Fibroblast of skin of right quadriceps (primary cell): ENCODE measurements around the gene ANKRD36.
"Not testable (repeated sequence)": the region's sequence is repeated elsewhere in the genome, so short reads cannot be mapped to it uniquely, and the experiment has no call there.

Experiments
- DNase-seq: peaks from one replicate; pipeline ENCODE4 v3.0.0-alpha.2; 2013

ANKRD36 gene

DNA sequence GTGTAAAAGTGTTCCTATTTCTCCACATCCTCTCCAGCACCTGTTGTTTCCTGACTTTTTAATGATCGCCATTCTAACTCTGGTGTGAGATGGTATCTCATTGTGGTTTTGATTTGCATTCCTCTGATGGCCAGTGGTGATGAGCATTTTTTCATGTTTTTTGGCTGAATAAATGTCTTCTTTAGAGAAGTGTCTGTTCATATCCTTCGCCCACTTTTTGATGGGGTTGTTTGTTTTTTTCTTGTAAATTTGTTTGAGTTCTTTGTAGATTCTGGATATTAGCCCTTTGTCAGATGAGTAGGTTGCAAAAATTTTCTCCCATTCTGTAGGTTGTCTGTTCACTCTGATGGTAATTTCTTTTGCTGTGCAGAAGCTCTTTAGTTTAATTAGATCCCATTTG lies 16.1 kb downstream of the ANKRD36 start:
- not testable (repeated sequence) for DNase-seq

DNA sequence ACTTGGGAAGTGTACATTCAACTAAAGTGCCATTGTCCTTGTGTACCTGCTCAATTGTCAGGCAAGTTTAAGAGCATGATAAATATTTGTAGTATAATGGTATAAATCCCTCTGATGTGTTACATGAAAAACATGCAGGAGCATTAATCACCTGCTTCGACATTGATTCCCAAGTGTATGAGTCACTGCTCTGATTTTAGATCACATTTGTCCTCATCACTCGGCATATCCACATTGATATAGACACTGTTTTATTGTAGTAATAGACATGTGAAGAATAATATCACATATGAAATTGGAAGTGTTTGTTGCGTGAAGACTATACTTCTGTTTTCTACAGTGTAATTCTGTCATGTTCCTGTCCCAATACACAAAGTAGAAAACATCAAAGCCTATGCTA lies 31.1 kb downstream of the ANKRD36 start:
- DNase-seq, result not testable (repeated sequence)

GRCh38 chr2:97166548-97166947 lies 53.6 kb downstream of the ANKRD36 start:
- DNase-seq, result not testable (repeated sequence)

DNA sequence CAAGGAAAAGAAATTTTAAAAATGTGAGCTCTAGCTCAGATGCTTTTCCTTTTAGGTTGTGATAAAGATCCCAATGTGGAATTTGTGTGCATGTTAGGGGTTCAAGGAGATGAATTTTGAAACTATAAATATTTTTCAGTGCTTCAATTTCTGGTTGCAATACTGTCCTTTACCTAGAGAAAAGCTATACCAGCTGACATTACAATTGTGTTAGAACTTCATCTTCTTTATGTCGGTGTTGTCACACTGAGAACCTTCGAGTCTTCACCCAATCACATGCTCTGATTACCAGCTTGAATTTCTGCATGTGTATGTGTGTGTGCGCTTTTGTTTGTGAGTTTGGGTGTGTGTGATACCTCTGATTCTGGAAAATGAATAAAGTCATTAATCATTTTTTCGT lies 55.0 kb downstream of the ANKRD36 start:
- not testable (repeated sequence) for DNase-seq

DNA sequence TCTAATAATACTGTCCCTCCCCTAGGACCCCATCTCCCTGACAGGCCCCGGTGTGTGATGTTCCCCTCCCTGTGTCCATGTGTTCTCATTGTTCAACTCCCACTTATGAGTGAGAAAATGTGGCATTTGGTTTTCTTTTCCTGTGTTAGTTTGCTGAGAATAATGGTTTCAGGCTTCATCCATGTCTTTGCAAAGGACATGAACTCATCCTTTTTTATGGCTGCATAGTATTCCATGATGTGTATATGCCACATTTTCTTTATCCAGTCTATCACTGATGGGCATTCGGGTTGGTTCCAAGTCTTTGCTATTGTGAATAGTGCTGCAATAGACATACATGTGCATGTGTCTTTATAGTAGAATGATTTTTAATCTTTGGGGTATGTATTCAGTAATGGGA lies 55.6 kb downstream of the ANKRD36 start:
- not testable (repeated sequence) for DNase-seq

GRCh38 chr2:97180391-97180790 lies 67.4 kb downstream of the ANKRD36 start:
- peak; percentile 50 for DNase-seq

DNA sequence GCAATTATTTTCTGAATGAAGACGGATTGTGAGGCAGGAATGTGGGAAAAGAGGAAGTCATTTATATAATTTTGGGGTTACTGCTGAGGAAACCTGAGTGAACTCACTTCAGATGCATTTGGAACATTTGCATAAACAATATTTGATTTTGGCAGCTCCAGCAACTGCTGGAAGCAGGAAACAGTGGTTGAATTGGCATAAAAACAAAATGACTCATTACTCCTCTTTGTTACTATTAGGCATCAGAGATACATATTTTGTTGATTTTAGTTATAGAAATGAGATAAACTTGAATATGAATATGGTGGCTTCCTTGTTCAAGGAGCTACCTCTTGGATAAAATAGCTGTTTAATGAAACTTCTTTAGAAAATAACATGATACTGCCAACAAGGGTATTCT lies 82.4 kb downstream of the ANKRD36 start:
- peak; percentile 69 for DNase-seq

- DNase-seq, result not testable (repeated sequence)
These were observed 84.3 kb downstream of the ANKRD36 start for GRCh38 chr2:97197251-97197650.

DNA sequence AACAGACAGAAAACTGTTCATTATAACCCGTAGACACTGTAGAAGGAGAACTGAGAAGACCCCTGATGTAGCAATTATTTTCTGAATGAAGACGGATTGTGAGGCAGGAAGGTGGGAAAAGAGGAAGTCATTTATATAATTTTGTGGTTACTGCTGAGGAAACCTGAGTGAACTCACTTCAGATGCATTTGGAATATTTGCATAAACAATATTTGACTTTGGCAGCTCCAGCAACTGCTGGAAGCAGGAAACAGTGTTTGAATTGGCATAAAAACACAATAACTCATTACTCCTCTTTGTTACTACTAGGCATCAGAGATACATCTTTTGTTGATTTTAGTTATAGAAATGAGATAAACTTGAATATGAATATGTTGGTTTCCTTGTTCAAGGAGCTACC lies 87.9 kb downstream of the ANKRD36 start:
- peak; percentile 25 for DNase-seq

DNA sequence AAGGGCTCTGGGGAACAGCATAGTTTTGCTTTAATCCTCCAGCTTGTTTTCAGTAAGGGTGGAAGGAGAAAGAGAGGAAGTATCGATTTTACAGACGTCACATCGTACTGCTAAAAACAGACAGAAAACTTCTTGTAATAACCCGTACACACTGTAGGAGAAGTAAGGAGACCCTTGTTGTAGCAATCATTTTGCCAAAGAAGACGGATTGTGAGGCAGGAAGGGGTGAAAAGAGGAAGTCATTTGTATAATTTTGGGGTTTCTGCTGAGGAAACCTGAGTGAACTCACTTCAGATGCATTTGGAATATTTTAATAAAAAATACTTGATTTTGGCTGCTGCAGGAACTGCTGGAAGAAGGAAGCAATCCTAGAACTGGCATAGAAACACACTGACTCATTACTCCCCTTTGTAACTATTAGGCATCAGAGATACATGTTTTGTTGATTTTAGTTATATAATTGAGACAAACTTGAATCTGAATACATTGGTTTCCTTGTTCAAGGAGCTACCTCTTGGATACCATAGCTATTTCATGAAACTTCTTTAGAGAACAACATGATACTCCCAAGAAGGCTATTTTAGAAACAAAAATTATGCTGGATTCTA lies 89.8 kb downstream of the ANKRD36 start:
- not testable (repeated sequence) for DNase-seq

DNA sequence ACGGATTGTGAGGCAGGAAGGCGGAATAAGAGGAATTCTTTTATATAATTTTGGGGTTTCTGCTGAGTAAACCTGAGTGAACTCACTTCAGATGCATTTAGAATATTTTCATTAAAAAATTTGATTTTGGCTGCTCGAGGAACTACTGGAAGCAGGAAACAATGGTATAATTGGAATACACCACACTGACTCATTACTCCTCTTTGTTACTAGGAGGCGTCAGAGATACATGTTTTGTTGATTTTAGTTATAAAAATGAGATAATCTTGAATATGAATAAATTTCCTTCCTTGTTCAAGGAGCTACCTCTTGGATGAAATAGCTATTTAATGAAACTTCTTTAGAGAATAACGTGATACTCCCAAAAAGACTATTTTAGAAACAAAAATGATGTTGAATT lies 97.4 kb downstream of the ANKRD36 start:
- DNase-seq, result no peak

- not testable (repeated sequence) for DNase-seq
These were observed 102.1 kb downstream of the ANKRD36 start for GRCh38 chr2:97215025-97215424.

GRCh38 chr2:97230848-97231585 lies 118.1 kb downstream of the ANKRD36 start:
- DNase-seq, result not testable (repeated sequence)

GRCh38 chr2:97232981-97233380 lies 120.0 kb downstream of the ANKRD36 start:
- not testable (repeated sequence) for DNase-seq

GRCh38 chr2:97233660-97234295 lies 120.8 kb downstream of the ANKRD36 start:
- DNase-seq, result not testable (repeated sequence)

GRCh38 chr2:97261192-97261591 lies 148.2 kb downstream of the ANKRD36 start:
- not testable (repeated sequence) for DNase-seq

DNA sequence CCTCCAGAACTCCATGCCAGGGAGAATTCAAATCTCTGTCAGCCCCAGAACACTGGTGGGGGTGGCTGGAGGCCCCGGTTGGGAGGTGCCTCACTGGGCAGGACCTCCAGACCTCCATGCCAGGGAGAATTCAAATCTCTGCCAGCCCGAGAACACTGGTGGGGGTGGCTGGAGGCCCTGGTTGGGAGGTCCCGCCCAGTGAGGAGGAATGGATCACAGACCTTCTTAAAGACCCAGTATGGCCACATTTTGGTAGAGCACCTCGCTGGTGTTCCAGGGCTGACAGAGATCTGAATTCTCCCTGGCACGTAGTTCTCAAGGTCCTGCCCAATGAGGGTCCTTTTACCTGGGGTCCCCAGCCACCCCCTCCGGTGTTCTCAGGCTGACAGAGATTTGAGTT lies 153.5 kb downstream of the ANKRD36 start:
- DNase-seq, result not testable (repeated sequence)

- DNase-seq, result no peak
These were observed 154.6 kb downstream of the ANKRD36 start for GRCh38 chr2:97267411-97268074.

DNA sequence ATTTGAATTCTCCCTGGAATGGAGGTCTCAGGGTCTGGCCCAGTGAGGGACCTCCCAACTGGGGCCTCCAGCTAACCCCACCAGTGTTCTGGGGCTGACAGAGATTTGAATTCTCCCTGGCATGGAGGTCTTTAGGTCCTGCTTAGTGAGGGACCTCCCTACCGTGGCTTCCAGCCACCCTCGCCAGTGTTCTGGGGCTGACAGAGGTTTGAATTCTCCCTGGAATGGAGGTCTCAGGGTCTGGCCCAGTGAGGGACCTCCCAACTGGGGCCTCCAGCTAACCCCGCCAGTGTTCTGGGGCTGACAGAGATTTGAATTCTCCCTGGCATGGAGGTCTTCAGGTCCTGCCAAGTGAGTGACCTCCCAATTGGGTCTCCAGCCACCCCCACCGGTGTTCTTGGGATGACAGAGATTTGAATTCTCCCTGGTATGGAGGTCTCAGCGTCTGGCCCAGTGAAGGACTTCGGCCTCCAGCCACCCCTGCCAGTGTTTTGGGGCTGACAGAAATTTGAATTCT lies 155.2 kb downstream of the ANKRD36 start:
- not testable (repeated sequence) for DNase-seq

DNA sequence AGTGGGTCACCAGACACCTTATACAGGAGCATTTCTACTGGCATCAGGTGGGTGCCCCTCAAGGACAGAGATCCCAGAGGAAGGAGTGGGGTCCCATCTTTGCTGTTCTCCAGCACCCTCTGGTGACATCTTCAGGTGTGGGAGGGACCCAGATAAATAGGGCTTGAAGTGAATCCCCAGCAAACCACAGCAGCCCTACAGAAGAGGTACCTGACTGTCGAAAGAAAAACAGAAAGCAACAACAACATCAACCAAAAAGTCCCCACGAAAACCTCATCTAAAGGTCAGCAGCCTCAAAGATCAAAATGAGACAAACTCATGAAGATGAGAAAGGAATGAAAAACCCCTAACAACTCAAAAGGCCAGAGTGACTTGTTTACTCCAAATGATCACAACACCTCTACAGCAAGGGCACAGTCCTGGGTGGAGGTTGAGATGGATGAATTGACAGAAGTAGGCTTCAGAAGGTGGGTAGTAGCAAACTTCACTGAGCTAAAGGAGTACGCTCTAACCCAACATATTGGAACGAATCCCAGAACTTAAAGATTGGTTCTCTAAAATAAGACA lies 163.4 kb downstream of the ANKRD36 start:
- not testable (repeated sequence) for DNase-seq

DNA sequence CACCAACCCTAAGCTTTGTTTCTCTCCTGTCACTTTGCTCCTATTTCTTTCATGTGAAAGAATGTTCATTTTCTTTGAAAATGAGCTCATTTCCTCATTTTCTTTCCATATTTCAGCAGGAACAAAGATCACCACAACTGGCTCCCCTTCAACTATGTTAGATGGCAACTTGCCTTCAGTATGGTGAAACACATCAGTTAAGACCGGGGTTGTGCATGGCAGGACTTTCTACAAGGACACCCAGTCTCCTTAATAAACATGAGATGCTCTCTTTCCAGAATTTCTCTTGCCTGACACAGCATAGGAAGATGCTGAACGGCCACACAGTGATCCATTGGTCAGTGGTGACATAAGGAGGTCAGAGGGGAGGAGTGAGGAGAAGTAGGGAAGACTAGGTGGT lies 172.2 kb downstream of the ANKRD36 start:
- DNase-seq, result not testable (repeated sequence)

DNA sequence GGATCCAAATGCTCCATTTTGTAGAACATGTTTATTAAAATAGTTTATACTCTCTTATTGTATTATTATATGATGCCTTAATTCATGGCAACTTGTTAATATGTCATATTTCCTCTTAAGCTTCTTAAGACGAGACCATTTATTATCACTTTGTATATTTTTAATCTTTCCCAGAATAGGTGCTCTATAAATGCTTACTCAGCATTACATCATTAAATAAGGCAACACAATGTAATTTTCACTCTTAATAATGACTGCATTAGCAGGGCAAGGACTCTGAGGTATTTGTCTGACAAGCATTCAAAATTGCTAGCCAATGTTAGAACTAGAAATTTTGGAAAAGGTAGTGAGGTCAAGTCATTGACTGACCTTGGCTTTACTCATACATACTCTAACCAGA lies 180.7 kb downstream of the ANKRD36 start:
- not testable (repeated sequence) for DNase-seq
